ENCODE results near the gene ESYT3.

The ESYT3 gene

DNA sequence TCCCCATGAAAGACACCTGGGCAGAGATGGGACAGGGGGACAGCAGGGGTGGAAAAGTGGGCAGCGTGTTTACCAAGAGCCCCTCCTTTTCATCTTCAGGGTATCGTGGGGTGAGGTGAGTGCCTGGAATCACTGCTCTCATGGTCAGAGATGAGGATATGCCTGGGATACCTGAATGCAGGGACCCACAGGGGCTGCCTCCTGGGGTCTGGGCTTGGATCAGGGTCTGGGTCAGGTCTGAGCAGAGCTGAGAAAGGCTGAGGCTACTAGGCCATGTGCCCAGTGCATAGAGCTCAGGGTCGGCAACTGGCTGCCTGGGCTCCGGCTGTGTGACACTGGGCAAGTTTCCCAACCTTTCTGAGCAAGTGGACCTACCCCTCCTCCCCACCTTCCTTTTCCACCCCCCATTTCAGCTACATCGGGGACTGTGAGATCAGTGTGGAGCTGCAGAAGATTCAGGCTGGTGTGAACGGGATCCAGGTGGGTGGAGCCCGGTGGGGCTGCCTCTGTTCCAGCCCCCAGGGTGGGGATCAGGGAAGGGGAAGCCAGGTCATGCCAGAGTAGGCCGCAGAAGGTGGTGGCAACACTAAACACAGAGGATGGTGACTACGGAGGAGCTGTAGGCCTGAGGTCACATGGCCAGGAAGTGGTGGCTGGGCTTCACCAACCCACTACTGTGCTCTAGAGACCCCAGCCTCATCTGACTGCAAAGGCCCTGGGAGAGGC lies 24.5 kb downstream of the ESYT3 start:
- H3K27ac ChIP-seq = no peak overlapping the region
- DNase-seq (ENCODE audit: low read depth, low spot score) = no peak

DNA sequence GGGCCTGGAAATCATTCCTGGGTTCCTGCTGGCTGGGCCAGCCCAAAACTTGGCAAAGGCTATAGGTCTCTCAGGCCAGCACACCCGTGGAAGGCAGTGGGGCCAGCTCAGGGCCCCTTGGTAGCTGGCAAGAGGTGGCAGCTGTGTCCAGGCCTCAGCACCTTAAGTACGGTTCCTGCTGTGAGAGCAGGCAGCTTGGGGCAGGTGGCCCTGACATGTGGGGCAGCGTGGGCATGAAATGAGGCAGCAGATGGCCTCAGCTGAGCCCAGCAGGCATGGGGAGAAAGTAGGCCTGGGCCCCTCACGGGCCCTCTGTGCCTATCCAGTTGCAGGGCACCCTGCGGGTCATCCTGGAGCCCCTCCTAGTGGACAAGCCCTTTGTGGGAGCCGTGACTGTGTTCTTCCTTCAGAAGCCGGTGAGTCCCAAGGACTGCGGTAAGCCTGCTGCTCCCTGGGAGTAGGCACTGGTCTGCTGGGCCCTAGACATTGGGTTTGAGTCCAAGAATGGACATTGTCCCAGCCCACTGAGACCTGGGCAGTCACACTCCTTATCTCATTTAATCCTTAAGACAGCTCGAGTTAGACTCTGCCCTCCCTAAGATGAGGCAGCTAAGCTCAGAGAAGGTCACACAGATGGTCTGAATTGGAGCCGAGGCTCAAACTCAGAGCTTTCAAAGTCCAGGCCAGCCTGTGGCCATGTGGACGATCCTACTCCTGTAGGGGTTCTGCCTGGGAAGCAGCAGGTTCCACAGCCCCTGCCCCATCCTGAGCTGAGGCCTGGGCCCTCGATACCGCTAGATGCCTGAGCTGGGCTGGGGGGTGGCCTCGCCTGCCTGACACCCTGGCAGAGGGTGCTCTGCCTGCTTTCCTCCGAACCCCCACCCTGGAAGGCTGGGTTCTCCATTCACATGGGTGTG lies 25.5 kb downstream of the ESYT3 start:
- DNase-seq (ENCODE audit: low read depth, low spot score) = no peak
- H3K27ac ChIP-seq = no peak overlapping the region

DNA sequence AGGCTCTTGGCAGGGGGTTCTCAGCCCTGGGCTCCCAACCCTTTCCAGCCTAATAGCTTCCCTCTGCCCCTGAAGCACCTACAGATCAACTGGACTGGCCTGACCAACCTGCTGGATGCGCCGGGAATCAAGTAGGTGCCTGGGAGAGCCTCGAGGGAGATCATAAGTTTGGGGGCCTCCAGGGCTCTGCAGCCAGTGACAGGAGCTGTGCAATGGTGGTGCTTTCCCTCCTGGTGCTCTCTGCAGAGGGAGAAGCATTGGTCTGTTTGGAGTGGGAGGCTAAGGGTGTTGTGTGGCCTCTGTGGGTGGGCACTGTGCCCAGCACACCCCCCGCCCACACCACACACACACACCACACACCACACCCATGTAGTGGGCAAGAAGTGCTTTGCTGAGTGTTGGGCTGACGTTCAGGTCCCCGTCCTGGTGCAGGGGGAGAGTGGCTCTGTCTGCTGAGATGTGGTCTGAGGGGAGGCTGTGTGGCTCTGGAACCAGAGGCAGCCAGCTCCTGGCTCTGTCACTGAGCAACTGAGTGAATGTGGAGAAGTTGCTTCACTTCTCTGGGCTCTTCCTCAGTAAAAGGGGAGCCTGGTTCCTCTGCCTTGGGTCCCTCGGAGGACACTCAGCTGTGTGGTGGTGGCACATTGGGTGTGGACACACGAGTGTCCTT lies 26.3 kb downstream of the ESYT3 start:
- no peak overlapping the region for H3K27ac ChIP-seq
- DNase-seq (ENCODE audit: low read depth, low spot score) = no peak

DNA sequence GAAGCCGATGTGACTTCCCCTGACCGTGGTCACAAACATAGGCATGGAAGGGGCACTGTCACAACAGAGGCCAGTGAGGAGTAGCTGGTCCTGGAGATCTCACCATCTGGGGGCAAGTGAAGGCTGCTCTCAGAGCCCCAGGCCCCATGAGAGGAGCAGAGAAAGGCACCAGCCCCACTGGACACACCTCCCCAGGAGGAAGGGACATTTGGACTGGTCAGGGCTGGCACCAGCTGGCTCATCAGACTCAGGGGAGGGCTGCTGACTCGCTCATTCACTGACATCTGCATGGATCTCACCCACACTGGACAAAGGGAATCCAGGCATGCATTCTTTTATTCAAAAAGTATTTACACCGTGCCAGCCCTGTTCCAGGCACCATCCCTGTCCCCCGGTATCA lies 26.8 kb downstream of the ESYT3 start:
- no peak for DNase-seq (ENCODE audit: low read depth, low spot score)
- no peak overlapping the region for H3K27ac ChIP-seq

DNA sequence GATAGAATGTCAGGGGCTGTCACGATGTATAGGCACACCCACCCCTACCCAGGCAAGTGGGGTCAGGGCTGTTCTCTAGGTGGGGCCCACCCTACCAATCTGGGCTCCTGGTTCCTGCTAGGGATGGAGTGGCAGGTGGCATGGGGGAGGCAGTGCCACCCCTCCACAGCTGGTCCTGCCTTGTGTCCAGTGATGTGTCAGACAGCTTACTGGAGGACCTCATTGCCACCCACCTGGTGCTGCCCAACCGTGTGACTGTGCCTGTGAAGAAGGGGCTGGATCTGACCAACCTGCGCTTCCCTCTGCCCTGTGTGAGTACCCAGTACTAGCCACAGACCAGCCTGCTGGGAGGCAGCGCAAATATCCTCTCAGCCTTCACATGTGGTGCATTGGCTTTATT lies 27.5 kb downstream of the ESYT3 start:
- H3K27ac ChIP-seq = no peak overlapping the region
- no peak for DNase-seq (ENCODE audit: low read depth, low spot score)

DNA sequence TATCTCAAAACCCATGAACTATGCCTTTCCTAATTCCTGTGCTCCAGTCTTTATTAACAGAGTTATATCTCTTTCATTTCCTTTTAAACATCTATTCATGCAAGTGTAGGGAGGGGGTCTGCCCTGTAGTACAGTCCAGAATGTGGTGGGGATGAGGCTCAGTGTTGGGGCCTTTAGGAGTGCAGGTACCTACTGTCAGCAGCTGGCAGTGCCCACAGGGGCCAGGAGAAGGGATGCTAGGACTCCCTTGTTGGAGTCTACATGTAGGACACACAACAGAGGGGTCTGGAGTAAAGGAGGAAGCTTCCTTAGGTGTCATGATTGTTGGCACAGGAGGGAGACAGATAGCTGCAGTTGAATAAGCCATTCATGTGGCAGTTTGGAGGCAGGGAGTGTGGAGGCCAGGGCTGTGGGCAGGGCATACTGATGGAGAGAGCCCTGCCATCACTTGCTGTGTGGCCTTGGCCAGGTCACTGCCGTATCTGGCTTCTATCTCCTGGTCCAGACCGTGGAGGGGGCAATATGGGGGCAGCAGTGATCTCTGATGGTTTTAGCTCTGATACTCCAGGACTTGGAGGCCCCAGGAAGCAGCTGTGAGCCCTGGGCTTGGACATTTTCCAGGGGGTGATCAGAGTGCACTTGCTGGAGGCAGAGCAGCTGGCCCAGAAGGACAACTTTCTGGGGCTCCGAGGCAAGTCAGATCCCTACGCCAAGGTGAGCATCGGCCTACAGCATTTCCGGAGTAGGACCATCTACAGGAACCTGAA lies 29.5 kb downstream of the ESYT3 start:
- H3K27ac ChIP-seq = no peak overlapping the region
- DNase-seq (ENCODE audit: low read depth, low spot score) = no peak

DNA sequence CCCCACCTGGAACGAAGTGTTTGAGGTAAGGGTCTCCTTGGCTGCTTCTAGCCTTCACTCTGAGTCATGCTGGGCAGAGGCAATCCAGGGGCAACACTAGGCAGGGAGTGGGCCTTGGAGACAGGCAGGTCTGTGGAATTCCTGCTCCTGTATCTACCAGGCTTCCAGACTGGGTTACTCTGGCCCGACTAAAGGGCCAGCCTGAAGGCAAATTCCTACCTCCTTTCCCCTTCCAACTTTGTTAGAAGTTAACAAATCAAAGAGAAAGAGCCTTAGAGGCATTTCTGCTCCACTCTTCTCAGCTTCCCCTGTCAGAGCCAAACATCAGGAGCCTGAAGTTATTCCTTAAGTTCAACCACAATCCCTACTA lies 30.1 kb downstream of the ESYT3 start:
- DNase-seq (ENCODE audit: low read depth, low spot score) = no peak

DNA sequence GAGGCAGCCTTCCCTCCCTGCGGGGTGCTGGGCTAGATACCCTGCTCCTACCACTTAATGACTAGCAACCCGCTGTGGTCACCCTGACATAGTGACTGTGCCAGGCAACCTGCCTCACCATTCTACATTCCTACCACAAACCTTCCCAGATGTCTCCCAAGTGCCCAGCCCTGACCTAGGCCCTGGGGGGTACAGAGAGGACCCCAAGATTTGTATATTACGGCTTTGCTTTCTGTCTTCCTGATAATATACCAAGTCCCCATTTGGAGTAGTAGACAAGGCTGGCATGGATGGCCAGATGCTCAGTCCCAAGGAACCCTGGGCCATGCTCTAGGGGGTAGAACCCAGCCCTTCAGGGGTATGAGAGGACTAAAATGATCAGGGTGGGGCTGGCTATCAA lies 31.0 kb downstream of the ESYT3 start:
- DNase-seq (ENCODE audit: low read depth, low spot score) = no peak
- no peak overlapping the region for H3K27ac ChIP-seq

More for the DNA sequence above, 30.1 kb downstream of the ESYT3 start:
- no peak overlapping the region for H3K27ac ChIP-seq

DNA sequence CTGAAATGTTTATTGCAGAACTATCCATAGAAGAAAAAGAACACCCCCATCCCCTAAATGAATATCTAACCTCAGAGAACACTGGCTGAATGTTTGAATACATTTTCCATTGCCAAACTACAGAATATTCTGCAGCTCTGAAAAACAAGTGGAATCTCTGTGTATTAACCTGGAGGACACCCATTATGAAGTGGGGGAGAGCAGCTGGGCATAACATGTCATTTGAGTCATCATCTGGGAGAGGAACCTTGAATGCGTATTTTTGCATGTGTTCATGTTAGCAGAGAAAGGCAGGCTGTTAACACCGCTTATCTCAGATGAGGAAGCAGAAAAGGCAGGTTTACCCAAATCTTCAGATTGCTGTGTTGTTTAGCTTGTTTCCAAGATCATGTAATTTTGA lies 31.5 kb downstream of the ESYT3 start:
- H3K27ac ChIP-seq = no peak overlapping the region
- DNase-seq (ENCODE audit: low read depth, low spot score) = no peak

DNA sequence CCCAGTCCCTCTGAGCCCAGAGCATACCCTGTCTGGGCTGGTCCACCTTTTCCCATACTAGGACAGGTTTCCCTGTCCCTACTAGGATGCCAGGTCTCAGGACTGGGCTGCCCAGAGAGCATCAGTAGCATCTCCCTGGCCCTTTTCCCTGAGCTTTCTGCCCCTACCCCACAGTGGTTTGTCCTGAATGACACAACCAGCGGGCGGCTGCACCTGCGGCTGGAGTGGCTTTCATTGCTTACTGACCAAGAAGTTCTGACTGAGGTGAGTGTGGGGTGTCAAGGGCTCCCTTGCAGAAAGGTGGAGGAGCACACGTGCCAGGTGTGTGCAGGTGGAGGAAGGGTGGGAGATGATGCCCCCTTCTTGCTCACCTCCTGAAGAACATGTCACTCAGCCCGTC lies 33.5 kb downstream of the ESYT3 start:
- H3K27ac ChIP-seq = no peak overlapping the region
- no peak for DNase-seq (ENCODE audit: low read depth, low spot score)

DNA sequence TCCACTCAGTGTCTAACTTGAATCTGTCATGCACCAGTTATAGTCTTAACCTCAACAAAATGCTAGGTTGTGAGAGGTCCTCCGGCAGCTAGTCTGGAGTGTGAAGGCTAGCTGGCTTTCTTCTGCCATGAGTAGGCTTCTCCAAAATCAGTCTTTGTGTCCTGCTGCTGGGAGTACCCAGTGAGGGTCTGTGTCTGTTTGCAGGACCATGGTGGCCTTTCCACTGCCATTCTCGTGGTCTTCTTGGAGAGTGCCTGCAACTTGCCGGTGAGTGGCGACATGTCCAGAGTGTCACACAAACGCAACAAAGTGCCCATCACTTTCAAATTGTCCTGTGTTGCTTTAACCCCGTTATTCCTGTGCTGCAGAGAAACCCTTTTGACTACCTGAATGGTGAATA lies 34.0 kb downstream of the ESYT3 start:
- no peak for DNase-seq (ENCODE audit: low read depth, low spot score)
- H3K27ac ChIP-seq = no peak overlapping the region

DNA sequence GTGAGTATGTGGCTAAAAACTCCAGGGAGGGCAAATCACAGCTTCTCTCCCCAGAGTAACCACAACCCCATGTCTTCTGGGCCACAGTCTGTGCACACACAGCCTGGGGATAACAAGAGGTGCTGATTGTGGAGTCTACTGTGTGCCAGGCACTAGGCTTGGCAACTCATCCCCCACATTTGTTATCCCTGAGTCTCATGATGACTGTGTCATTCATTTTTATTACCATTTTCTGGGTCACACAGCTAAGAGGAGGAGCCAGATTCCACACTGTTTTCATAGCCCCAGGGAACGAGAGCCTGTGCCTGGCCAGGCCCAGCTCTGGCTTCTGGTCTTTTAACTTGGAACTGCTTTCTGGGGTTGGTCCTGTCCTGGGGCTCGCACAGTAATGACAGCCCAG lies 34.5 kb downstream of the ESYT3 start:
- no peak overlapping the region for H3K27ac ChIP-seq
- peak; percentile 34 for DNase-seq (ENCODE audit: low read depth, low spot score)

DNA sequence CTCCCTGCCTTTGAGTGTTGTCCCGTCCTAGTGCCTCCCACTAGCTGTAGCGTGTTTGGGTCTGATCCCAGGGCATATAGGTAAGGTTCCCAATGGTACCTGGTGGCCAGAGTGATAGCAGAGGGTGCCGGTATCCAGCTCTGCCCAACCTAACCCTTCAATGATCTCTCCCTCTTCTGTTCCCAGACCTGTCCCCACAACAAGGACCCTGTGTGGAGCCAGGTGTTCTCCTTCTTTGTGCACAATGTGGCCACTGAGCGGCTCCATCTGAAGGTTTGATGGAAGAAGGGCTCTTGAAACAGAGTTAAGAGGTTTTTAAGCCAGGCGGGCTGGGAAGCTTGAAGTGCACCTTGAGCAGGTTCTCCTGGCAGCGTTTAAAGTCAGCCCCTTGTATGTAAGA lies 35.5 kb downstream of the ESYT3 start:
- DNase-seq (ENCODE audit: low read depth, low spot score) = no peak
- no peak overlapping the region for H3K27ac ChIP-seq

DNA sequence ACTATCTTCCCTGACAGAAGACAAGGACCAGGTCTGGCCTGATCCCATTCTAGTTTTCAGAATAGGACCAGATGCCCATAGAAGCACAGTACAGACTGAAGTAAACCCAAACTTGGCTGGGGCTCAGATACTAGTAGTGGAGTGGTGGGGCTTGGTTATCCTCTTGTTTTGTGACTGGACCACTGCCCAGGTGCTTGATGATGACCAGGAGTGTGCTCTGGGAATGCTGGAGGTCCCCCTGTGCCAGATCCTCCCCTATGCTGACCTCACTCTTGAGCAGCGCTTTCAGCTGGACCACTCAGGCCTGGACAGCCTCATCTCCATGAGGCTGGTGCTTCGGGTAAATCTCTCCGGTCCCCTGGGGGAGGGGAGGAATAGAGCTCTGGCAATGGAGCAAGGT lies 36.3 kb downstream of the ESYT3 start:
- H3K27ac ChIP-seq = no peak overlapping the region
- DNase-seq (ENCODE audit: low read depth, low spot score) = no peak

DNA sequence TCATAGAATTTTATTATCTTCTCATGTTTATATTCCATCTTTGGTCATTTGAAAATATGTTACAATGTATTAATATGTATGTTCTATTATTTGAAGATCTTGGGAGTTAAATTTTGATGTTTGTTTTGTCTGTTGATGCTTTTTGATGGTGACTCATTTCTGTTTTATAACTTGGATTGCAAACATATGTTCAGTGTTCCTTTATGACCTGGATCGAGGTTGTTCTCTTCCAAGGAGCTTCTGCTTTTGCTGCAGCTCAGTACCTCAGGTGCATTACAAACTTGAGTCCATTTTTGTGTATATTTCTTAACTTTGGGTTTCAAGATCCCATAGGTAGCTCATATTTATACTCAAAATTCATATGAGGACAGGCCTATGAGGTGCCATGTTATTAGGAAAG lies 37.1 kb downstream of the ESYT3 start:
- no peak overlapping the region for H3K27ac ChIP-seq
- no peak for DNase-seq (ENCODE audit: low read depth, low spot score)

DNA sequence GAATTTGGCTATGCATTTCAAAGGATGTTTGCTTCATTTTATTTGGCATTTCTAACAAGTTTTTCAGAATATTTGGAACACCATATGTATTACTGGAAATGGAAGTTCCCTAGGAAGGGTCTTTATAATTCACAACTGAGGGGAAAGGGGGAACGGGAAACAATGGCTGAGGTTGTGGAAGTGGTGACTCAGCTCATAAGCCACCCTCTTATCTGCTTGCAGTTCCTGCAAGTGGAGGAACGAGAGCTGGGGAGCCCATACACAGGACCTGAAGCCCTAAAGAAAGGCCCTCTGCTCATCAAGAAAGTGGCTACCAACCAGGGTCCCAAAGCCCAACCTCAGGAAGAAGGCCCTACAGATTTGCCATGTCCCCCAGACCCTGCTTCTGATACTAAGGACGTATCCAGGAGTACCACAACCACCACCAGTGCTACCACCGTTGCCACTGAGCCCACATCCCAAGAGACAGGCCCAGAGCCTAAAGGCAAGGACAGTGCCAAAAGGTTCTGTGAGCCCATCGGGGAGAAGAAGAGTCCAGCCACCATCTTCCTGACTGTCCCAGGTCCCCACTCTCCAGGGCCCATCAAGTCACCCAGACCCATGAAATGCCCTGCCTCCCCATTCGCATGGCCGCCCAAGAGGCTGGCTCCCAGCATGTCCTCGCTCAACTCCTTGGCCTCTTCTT lies 37.9 kb downstream of the ESYT3 start:
- no peak for DNase-seq (ENCODE audit: low read depth, low spot score)
- H3K27ac ChIP-seq = no peak overlapping the region

DNA sequence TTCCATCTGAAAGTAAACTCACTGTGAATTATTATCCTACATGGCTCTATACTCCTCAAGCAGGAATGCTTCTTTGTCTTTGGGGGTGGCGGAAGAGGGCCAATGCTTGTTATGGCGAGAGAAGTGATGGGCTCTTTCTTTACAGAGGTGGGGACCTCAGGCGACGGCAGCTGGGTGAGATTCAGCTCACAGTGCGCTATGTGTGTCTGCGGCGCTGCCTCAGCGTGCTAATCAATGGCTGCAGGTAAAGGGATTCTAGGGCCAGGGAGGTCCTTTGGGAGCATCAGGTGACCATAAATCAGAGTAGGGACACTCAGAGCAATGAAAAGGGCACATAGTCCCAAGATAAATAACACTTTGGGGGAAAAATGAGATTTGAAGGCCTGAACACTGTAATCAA lies 39.0 kb downstream of the ESYT3 start:
- H3K27ac ChIP-seq = no peak overlapping the region
- DNase-seq (ENCODE audit: low read depth, low spot score) = no peak

DNA sequence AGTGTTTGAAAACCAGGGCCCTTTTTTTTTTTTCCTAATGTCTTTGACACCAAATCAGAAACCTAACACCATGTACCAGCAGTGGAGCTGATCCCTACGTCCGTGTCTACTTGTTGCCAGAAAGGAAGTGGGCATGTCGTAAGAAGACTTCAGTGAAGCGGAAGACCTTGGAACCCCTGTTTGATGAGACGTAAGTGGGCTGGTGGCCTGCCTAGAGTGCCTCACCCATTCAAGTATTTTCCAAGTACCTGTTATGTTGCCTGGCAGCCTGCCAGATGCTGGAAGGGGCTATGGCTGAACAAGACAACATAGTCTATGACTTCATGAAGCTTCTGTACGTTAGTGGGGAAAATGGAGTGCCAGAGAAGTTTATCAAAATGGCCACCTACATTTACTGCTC lies 39.7 kb downstream of the ESYT3 start:
- no peak for DNase-seq (ENCODE audit: low read depth, low spot score)
- no peak overlapping the region for H3K27ac ChIP-seq

DNA sequence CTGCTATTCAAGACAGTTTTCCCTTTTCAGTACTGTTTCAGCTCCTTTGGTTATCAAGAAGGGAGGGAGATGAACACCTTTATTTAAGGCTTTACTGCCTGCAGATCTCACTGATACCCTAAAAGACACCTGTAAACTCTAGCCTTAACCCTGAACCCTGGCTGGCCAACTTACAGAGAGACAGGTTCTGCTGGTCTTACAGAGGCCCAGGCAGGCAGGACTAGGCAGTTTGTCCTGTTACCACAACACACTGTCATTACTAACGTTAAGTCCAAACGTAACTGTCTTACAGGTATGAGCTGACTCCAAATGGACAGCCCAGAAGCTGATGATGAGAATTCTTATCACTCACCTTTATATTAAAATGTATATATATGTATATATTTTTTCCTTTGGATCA lies 42.1 kb downstream of the ESYT3 start:
- no peak for DNase-seq (ENCODE audit: low read depth, low spot score)
- H3K27ac ChIP-seq = no peak overlapping the region

DNA sequence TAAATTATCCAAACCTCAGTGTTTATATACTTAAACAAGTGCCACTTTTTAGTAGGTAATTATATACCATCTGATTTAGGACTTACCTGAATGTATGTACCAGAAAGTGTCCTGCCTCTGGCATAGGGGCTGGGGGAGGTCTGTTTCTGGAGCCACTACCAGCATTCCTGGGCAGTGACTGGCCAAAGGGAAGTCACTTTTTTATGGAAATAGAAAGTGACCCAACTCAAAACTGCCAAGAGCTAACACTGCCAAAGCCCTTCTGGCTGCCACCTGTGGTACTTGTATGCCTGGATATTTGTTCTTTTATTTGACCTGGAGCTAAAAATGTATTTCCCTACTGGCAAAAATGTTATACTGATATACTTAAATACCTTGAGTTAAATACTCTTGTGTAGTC lies 42.7 kb downstream of the ESYT3 start:
- H3K27ac ChIP-seq = no peak overlapping the region
- DNase-seq (ENCODE audit: low read depth, low spot score) = no peak
